Thyroid gland (tissue), 4 donors: Measurements from ENCODE around the gene AGK. TPM values are rescaled to one million over a fixed set of nuclear protein-coding genes. Genes with fewer than 3 reads are reported as not detected.

ENCODE experiments used
- DNase-seq, 2 donors: peaks; one replicate each; pipeline ENCODE4 v3.0.0-alpha.2; 2019
- H3K27ac ChIP-seq, 3 donors: fragments of 200-600 bp; sonication (generic); 1 replicate in 2 of 3; 2 replicates in 1 of 3; pipeline ENCODE4 v1.5.1; 2016 to 2019; ENCODE audit warnings: mild to moderate bottlenecking in 1 of 3, moderate library complexity in 1 of 3
- H3K27me3 ChIP-seq: fragments of 200-600 bp; sonication (generic); one replicate; pipeline ENCODE4 v1.5.1; 2019
- H3K36me3 ChIP-seq, 2 donors: fragments of 200-600 bp; sonication (generic); one replicate each; pipeline ENCODE4 v1.5.1; 2016 to 2019
- H3K4me1 ChIP-seq, 2 donors: fragments of 200-600 bp; sonication (generic); one replicate each; pipeline ENCODE4 v1.5.1; 2017 to 2019
- H3K4me3 ChIP-seq, 3 donors: fragments of 200-600 bp; sonication (generic); replicated peaks in 1 of 3; 1 replicate in 2 of 3; 2 replicates in 1 of 3; pipeline ENCODE4 v1.5.1; 2016; ENCODE audit warnings: mild to moderate bottlenecking in 1 of 3
- H3K9me3 ChIP-seq: fragments of 200-600 bp; sonication (generic); one replicate; pipeline ENCODE4 v1.5.1; 2017
- POLR2A ChIP-seq, 2 donors: fragments of 450-650 bp; IDR thresholded peaks; one replicate each; pipeline ENCODE4 v1.6.1; 2017; ENCODE audit warnings: antibody characterized with exemption in 2 of 2, mild to moderate bottlenecking in 2 of 2, moderate library complexity in 1 of 2
- WGBS, 2 donors: methylation state at CpG; one replicate each; pipeline ENCODE4 v1.1.5; 2017; 5-methylcytosine and 5-hydroxymethylcytosine counted together
- intact Hi-C: fragments of 100-400 bp; cut with DNase I; formaldehyde crosslinking; loops from one replicate; pipeline ENCODE4 v1.15.1; 2023
- total RNA-seq, 4 donors: library from RNA; depleted of rRNA; stranded (reverse); fragments of >200 nt; gene quantifications; one replicate each; pipeline ENCODE4 v1.2.3, GENCODE V29; 2016
- TF ChIP-seq, protein P1 (sequence below), 6 experiments: fragments of 200-600 bp in 3 of 6; fragments of 450-650 bp in 3 of 6; sonication (generic) in 3 of 6; IDR thresholded peaks; one replicate each; pipeline ENCODE4 v1.5.1; 2016 to 2019; ENCODE audit warnings: antibody characterized with exemption in 6 of 6, mild to moderate bottlenecking in 2 of 6, inconsistent platforms in 1 of 6, moderate library complexity in 1 of 6

Gene AGK
- total RNA-seq, 4 donors from 2014 or later = 28.2 to 36.7 (median 32.2) TPM

DNA sequence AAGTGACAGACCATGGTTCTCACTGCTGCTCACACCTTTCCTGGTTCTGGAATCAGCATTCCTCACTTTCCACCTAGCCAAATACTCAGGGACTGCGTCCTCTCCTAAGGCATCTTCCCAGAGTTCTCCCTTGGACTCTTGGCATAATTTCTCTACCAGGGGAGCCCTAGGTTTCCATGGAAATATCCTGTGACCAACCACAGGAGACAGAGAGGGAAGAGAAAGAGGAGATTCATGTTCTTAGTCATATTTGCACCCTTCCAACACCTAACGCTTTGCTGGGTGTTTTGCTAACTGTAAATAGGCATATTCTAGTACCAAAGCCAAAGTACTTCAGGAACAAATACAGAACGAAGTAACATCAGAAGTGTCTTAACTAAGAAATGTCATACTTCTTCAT is 122.1 kb downstream of the AGK start:
- H3K4me1 ChIP-seq = peaks cover 5 to 16% of the 10 kb centered on the region in 2 donors
- no peaks in the 10 kb centered on the region for H3K9me3 ChIP-seq
- peak overlapping the region in 1 of 3 donors; percentile 54 for H3K27ac ChIP-seq
- intact Hi-C loops = no loop called here
- no peak for TF ChIP-seq POLR2A (IDR thresholded peaks at IDR 0.05)
- TF ChIP-seq, protein P1, sequence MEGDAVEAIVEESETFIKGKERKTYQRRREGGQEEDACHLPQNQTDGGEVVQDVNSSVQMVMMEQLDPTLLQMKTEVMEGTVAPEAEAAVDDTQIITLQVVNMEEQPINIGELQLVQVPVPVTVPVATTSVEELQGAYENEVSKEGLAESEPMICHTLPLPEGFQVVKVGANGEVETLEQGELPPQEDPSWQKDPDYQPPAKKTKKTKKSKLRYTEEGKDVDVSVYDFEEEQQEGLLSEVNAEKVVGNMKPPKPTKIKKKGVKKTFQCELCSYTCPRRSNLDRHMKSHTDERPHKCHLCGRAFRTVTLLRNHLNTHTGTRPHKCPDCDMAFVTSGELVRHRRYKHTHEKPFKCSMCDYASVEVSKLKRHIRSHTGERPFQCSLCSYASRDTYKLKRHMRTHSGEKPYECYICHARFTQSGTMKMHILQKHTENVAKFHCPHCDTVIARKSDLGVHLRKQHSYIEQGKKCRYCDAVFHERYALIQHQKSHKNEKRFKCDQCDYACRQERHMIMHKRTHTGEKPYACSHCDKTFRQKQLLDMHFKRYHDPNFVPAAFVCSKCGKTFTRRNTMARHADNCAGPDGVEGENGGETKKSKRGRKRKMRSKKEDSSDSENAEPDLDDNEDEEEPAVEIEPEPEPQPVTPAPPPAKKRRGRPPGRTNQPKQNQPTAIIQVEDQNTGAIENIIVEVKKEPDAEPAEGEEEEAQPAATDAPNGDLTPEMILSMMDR (IDR thresholded peaks at IDR 0.05) = no peak
- no peaks in the 10 kb centered on the region for H3K27me3 ChIP-seq
- H3K36me3 ChIP-seq = no peaks in the 10 kb centered on the region
- H3K4me3 ChIP-seq = no peak overlapping the region
- WGBS, 2 donors = 87 to 98% methylated on average over 3 of the region's 3 CpGs
- no peak for DNase-seq

DNA sequence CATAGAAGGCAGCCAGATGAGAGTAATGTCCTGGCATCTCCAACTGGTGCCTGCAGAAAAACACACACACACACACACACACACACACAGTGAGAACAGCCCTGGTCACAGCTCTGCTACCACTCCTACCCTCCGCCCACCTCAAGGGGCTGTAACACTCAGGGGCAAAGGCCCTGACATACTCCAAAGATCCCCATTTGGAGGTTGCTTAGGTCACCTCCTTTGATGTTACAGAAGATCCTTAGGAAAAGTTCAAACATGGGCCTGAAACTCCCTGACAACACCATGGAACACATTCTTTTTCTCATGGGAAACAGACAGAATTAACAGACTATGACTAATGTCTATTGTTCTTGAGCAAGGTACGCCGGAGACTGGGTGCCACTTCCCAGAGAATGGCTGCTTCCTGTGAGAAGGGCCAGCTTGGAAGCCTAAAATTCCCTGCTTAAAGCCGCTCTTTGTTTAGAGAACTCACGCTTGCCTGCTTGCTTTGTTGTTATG is 123.0 kb downstream of the AGK start:
- no peak overlapping the region for H3K4me3 ChIP-seq
- no peaks in the 10 kb centered on the region for H3K27me3 ChIP-seq
- no peak for DNase-seq
- TF ChIP-seq POLR2A (IDR thresholded peaks at IDR 0.05) = no peak
- TF ChIP-seq, protein P1 (IDR thresholded peaks at IDR 0.05) = no peak
- peaks cover 5 to 16% of the 10 kb centered on the region in 2 donors for H3K4me1 ChIP-seq
- peak overlapping the region; percentile 26 to 64 (median 54) for H3K27ac ChIP-seq
- intact Hi-C loops = no loop called here
- 74 to 84% methylated on average over 4 to 5 of the region's 5 CpGs for WGBS, 2 donors
- no peaks in the 10 kb centered on the region for H3K9me3 ChIP-seq
- H3K36me3 ChIP-seq = no peaks in the 10 kb centered on the region

DNA sequence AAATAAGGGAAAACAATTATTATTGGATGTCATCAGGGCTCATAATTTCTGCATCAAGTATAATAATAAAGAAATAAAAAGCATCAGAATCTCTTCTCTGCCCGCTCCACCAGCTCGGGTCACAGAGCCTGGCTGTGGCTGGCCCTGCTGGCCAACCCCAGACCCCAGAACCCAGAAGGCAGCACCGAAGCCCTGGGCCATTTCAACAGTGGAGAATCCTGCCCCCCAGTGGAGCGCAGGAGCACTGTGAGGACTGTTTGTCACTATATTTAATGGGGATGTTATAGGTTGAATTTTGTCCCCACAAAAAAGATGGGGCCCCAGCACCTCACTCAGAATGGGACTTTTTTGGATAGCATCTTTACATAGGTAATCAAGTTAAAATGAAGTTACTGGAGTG is 123.5 kb downstream of the AGK start:
- intact Hi-C loops = no loop called here
- no peaks in the 10 kb centered on the region for H3K36me3 ChIP-seq
- H3K27me3 ChIP-seq = no peaks in the 10 kb centered on the region
- WGBS, 2 donors = 41 to 78% methylated on average over 4 of the region's 4 CpGs
- H3K4me1 ChIP-seq = peaks cover 5 to 16% of the 10 kb centered on the region in 2 donors
- peak in 1 of 2 donors; percentile 25 for DNase-seq
- peak overlapping the region in 2 of 3 donors; percentile 54 to 64 for H3K27ac ChIP-seq
- H3K9me3 ChIP-seq = no peaks in the 10 kb centered on the region
- no peak overlapping the region for H3K4me3 ChIP-seq
- no peak for TF ChIP-seq POLR2A (IDR thresholded peaks at IDR 0.05)
- TF ChIP-seq, protein P1 (IDR thresholded peaks at IDR 0.05) = peak in 4 of 6 experiments; percentile 49 to 53 (median 50)

DNA sequence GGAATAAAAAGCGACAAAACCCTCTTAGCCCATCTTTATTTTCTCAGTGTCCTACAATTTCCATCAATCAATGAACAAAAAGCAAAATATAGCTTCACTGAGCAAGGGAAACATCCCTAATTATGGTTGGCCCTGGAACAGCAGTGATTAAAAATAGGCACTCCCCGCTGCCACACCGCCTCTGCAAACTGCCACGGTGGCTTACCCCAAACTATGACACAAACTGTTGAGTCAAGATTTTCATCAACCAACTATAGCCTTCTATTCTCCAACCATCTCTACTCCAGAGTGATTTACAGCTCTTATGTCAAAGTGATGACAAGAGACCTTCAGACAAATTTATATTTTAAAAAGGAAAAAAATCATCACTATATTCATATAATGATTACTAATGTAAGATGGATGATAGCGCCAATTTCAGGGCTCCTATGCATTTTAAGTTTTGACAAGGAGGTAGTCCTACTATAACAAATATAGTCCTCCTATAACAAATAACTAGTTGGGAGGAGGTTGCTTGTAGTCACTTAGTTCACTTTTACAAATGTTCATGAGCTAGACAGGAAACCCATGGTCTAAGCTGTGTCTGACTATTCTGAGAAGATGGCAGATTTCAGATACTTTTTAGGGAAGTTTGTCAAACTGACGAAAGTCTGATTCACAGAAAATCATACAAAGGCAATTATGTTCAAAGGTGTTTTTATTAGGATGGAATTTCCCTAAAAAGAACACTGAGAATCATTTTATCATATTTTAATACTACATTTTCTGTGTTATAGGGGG is 124.4 kb downstream of the AGK start:
- Histone ChIP-seq H3K27me3 (no peaks in the 10 kb centered on the region), H3K27ac (no peak overlapping the region), H3K4me1 (peaks cover 5 to 16% of the 10 kb centered on the region in 2 donors), H3K9me3 (no peaks in the 10 kb centered on the region), H3K36me3 (no peaks in the 10 kb centered on the region), H3K4me3 (no peak overlapping the region)
- WGBS, 2 donors = 87 to 93% methylated on average over 6 of the region's 6 CpGs
- no peak for TF ChIP-seq POLR2A (IDR thresholded peaks at IDR 0.05)
- TF ChIP-seq, protein P1 (IDR thresholded peaks at IDR 0.05) = no peak
- intact Hi-C loops = no loop called here
- DNase-seq = no peak

DNA sequence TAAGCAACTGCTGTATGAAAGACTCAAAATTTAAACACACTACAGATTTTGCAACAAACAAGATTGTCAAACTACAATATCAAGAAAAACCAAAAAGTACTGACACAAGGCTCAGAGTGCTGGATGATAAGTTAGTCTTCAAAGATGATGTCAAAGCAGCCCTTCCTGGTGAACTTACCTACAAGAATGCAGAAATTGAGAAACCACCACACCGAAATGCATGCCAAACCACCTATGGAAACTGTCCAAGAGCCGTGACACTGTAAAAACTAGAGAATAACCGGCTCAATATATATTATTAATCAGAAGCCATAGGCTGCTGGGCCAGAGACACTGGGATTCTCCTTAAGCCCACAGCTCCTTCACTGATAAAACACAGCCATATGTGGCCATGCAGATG is 125.4 kb downstream of the AGK start:
- peaks cover 5 to 16% of the 10 kb centered on the region in 2 donors for H3K4me1 ChIP-seq
- H3K27ac ChIP-seq = no peak overlapping the region
- no peaks in the 10 kb centered on the region for H3K27me3 ChIP-seq
- H3K36me3 ChIP-seq = peaks cover 0 to under 1% of the 10 kb centered on the region in 2 donors
- no peak for TF ChIP-seq POLR2A (IDR thresholded peaks at IDR 0.05)
- TF ChIP-seq, protein P1 (IDR thresholded peaks at IDR 0.05) = no peak
- intact Hi-C loops = no loop called here
- no peak overlapping the region for H3K4me3 ChIP-seq
- no peaks in the 10 kb centered on the region for H3K9me3 ChIP-seq
- no peak for DNase-seq
- 85 to 88% methylated on average over 3 of the region's 3 CpGs for WGBS, 2 donors
